GM11168 (cell line): ENCODE measurements around the gene GSTA1.
"Not testable (repeated sequence)": the region's sequence is repeated elsewhere in the genome, so short reads cannot be mapped to it uniquely, and the experiment has no call there.

Experiments used
- in situ Hi-C: fragments of 300-500 bp; cut with MboI; formaldehyde crosslinking; loops from one replicate; pipeline ENCODE4 v1.12.0; 2022; ENCODE audit warnings: low sequenced_read_pairs; ENCODE audit not compliant: unreplicated experiment

Gene GSTA1

GRCh38 chr6:52814545-52814944 is 10.9 kb upstream of the GSTA1 start:
- in situ Hi-C loops = not testable (repeated sequence)

DNA sequence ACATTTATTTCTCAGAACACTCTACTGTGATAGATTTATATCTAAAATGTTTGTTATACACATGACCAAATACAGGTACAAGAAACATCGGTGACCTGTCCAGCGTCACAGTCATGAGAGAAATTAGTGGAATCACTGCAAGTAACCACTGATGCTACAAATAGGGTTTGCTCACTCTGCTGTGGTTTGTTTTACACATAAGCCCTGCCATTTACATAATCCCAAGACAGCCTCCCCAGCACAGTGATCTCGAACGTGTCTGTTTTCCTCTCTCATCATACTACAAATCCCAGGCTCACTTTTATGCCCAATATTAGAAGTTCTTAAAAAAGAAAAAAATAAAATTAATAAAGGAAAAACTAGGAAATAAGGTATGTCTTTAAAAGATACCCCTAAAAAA is 6.2 kb upstream of the GSTA1 start:
- in situ Hi-C loops = loop anchor here (5.0 kb wide), 1 partner anchor 42 kb away; no protein-coding TSS in a partner anchor

DNA sequence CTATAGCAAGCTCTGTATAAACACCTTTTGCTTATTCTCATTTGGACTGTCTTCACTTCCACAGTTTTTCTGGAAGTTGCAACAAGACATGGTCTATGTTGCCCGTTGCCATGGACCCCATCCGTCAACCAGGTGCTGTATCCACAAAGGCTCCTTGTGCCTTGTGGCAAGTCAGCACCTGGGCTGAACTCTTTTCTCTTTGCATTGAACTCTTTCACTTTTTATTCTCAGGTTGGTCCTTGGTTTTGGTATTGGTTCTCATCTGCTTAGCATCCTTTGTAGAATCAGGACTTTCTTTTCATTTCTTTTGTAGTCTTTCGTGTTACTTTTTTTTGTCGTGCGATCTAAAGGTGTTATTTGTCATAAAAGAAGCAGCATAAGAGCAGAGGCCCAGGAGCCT is 5.0 kb upstream of the GSTA1 start:
- in situ Hi-C loops = loop anchor here (5.0 kb wide), 1 partner anchor 41 kb away; no protein-coding TSS in a partner anchor

DNA sequence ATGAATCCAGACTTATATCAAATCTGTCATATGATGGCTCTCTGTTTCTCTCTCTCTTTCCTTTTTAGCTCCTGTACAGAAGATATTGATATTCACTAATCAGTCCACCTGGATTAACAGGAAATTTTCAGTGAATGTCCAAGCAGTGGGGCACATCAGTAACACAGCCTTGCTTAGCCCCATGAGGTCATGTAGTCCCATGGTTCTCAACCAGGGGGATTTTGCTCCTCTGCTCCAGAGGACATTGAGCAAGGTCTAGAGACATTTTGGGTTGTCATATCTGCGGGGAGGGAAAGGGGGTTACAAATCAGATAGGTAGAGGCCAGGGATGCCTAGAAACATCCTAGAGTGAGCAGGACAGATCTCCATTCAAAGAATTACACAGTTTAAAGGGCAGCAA is 810 bp downstream of the GSTA1 start:
- in situ Hi-C loops = no loop called here

DNA sequence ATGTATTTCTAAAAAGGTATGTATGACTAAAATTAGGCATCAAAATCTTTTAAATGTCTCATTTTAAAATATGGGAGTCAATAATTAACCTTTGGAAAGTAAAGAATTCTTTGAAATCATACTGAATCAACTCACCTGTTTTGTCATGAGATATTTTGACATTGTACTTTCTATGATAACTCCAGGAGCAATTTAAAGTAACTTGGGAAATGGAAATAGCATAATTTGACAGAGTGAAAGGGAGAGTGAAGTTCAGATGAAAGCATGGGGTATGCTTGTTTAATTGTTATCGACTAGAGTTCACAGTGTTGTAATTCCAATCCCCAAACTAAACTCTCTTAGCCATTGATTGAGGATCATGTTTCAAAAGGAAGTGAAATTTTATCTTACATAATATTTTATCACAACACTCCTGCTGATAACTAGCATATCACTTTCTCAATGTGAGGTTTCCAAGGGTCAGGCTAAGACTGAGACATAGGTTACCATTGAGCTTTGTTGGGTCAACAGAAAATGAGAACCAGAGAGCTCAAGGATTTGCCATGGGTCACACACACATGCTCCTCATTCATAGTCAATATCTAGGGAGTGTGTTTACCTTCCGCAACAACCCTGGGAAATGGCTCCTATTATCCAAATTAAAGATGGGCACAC is 2.3 kb downstream of the GSTA1 start:
- in situ Hi-C loops = no loop called here

GRCh38 chr6:52799272-52799671 is 4.3 kb downstream of the GSTA1 start:
- in situ Hi-C loops = not testable (repeated sequence)

DNA sequence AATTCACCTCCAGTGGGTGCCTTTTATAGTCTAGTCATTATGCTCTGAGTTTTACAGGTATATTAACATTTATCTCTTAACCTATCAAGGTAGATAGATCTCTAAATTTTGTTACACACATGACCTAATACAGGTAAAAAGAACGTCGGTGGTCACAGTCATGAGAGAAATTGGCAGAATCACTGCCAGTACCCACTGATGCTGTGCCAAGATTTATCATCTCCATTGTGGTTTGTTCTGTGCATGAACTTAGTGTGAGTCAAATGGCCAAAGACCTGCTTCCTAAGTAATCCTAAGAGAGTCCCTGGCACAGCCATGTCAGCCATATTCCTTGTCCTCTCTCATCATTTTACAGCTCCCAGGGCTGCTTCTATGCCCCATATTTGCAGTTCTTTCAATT is 9.2 kb downstream of the GSTA1 start:
- in situ Hi-C loops = not testable (repeated sequence)

GRCh38 chr6:52790861-52791260 is 12.8 kb downstream of the GSTA1 start:
- in situ Hi-C loops = no loop called here

GRCh38 chr6:52789658-52790057 is 14.0 kb downstream of the GSTA1 start:
- in situ Hi-C loops = loop anchor here (5.0 kb wide), 1 partner anchor 38 kb away; no protein-coding TSS in a partner anchor

DNA sequence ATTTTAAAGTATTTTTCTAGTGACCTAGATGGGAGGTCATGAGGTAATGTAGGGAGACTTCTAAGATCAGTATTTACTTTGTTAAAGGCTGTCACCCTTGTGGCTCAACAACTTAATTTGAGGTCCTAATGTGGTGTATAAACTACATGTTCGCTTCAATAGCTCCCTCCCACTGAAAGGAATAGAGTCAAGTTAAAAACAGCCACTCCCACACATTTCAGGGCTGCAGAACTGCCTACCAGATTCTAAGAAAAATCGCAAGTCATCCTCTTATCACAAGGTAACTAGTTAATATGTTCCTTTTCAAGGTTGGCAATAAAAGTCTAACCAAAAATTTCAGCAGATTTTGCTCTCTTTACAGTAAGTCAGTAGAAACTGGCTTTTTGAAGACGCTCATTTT is 15.1 kb downstream of the GSTA1 start:
- in situ Hi-C loops = loop anchor here (5.0 kb wide), 1 partner anchor 39 kb away; no protein-coding TSS in a partner anchor

DNA sequence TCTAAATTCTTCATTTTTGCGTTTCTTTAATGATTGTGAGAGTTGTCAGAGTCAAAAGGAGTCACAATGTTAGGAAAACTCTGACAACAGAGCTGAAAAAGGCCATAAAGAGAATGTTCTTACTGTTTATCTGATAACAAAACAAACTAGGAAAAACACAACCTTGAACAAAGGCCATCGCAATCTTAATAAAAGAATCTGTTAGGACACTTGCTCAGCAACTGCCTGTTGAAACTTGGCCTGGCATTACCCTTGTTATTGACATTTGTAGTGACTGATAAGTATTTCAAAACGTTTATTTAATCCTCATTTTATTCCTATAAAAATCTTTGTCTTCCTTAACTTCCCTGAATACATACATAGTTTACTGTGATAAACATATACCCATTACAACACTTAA is 15.7 kb downstream of the GSTA1 start:
- in situ Hi-C loops = loop anchor here (5.0 kb wide), 1 partner anchor 39 kb away; no protein-coding TSS in a partner anchor

- in situ Hi-C loops = loop anchor here (5.0 kb wide), 1 partner anchor 41 kb away; no protein-coding TSS in a partner anchor
Observed at GRCh38 chr6:52786249-52786956, 17.2 kb downstream of the GSTA1 start.

DNA sequence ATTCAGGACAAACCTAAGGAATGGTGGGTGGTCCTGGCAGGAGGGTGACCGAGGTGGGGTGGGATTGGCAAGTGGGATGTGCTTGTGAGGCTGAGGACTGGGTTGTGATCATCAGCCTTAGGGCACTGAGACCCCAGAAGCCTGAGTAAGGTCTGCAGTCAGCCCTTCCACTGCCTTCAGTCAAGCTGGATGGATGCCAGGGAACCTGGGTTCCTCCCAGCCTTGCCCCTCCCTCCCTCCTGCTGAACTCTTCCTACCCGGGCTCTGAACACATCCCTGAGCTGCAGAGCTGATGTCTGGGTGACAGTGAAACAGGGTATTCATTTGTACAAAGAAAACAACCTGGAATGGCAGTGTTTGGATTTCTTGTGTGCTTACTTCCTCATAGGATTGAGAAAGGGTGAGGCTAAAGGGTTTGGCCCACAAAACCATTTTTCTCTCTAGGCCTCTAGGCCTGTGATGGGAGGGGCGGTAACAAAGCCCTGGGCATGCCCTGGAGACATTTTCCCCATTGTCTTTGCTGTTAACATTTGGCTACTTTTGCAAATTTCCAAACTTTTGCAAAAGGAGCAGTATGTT is 20.8 kb downstream of the GSTA1 start:
- in situ Hi-C loops = not testable (repeated sequence)

DNA sequence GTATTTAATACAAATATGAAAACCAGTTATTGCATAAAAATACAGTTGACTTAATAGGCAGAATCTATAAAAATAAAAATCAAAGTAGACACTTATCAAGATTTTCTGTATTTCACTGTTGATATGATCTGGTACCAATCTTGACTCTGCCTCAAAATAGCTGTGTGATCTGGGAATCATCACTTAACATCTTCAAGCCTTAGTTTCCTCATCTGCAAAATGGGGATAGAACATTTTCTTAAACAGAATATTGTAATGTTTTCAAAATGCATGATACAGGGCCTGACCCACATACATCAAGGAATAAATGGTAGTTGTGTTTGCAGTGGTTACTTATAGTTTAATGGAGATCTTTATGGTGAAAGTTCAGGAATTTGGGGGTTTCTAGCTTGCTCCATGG is 21.4 kb downstream of the GSTA1 start:
- in situ Hi-C loops = not testable (repeated sequence)

GRCh38 chr6:52779237-52779636 is 24.4 kb downstream of the GSTA1 start:
- in situ Hi-C loops = no loop called here

GRCh38 chr6:52776711-52777351 is 26.8 kb downstream of the GSTA1 start:
- in situ Hi-C loops = not testable (repeated sequence)

DNA sequence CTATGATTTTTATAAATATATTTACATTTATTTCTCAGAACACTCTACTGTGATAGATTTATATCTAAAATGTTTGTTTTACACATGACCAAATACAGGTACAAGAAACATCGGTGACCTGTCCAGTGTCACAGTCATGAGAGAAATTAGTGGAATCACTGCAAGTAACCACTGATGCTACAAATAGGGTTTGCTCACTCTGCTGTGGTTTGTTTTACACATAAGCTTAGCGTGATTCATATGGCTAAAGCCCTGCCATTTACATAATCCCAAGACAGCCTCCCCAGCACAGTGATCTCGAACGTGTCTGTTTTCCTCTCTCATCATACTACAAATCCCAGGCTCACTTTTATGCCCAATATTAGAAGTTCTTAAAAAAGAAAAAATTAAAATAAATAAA is 34.2 kb downstream of the GSTA1 start:
- in situ Hi-C loops = loop anchor here (5.0 kb wide), 1 partner anchor 38 kb away; no protein-coding TSS in a partner anchor

- in situ Hi-C loops = loop anchor here (5.0 kb wide), 1 partner anchor 40 kb away; no protein-coding TSS in a partner anchor
Observed at GRCh38 chr6:52767658-52768057, 36.0 kb downstream of the GSTA1 start.

GRCh38 chr6:52763322-52763916 is 40.2 kb downstream of the GSTA1 start, which contains the start of gene GSTA2:
GSTA2 (minus strand) TSS chr6:52763475; CDS start chr6:52757947, 5,528 bp downstream.
- in situ Hi-C loops = not testable (repeated sequence)
